ENCODE results near the gene ZNF444. TPM values are rescaled to one million over a fixed set of nuclear protein-coding genes. Genes with fewer than 3 reads are reported as not detected.
A peak's percentile ranks its signal among the peaks of the same experiment; 100 is the strongest.

Gene ZNF444
- total and polyA plus RNA-seq, 9 of the 15 experiments (the other 6 are each of a cell fraction or from before 2014, with no cell fraction given): 0.39 to 40.0 (median 6.9) TPM

- TF ChIP-seq NFIC (IDR thresholded peaks at IDR 0.05): peak; percentile 52; the same call in 1 of the 2 replicates
Measured at GRCh38 chr19:56110515-56111448, 30.3 kb upstream of the ZNF444 start (continued).

GRCh38 chr19:56111601-56112312, 29.3 kb upstream of the ZNF444 start:
- WGBS (ENCODE audit: insufficient coverage, low coverage, missing lambda C conversion rate): 85% methylated on average over 15 of the region's 24 CpGs
- Histone ChIP-seq H3K4me2 (ENCODE audit: insufficient read depth, low read length) (no peak overlapping the region), H3K9me1 (ENCODE audit: control insufficient read depth, insufficient read depth, low read length) (peaks cover 12% of the 10 kb centered on the region), H3K9ac (ENCODE audit: insufficient read depth in 1 of 2, low read depth in 2 of 2, low read length in 2 of 2) (peak overlapping the region in 1 of 2 experiments; percentile 58; a peak in 2 of 4 replicates), H3K27ac (ENCODE audit: extremely low read depth, low read depth, low read length) (no peak overlapping the region), H3K4me3 (no peak overlapping the region), H3K4me1 (replicated peaks in 1 of 2; ENCODE audit: control insufficient read depth in 2 of 2, insufficient read depth in 2 of 2, low read length in 2 of 2) (peaks cover 8 to 56% of the 10 kb centered on the region in 2 experiments; a peak in 3 of 5 replicates), H2AFZ (ENCODE audit: low read depth, low read length) (no peak overlapping the region), H3K79me2 (ENCODE audit: control insufficient read depth, insufficient read depth, low read length) (peaks cover 96% of the 10 kb centered on the region), H3K27me3 (ENCODE audit: control insufficient read depth in 2 of 2, insufficient read depth in 2 of 2, low read length in 2 of 2) (no peaks in the 10 kb centered on the region), H3K36me3 (ENCODE audit: control insufficient read depth, insufficient read depth, low read length) (peaks cover 61% of the 10 kb centered on the region), H4K20me1 (replicated peaks; ENCODE audit: control insufficient read depth, insufficient read depth, low read length) (peaks cover 27% of the 10 kb centered on the region), H3K9me3 (replicated peaks; ENCODE audit: control insufficient read depth, insufficient read depth, low read depth, low read length) (peaks cover 2% of the 10 kb centered on the region; the same call in 1 of the 2 replicates)
- no TSS peak for BruUV-seq (replicated peaks)
- FAIRE-seq (no peak), DNase-seq (ENCODE audit: extremely low read depth in 1 of 4, low spot score in 3 of 4) (no peak), ATAC-seq (no peak)
- intact Hi-C loops (cut with micrococcal nuclease): no loop called here
- in situ Hi-C loops (cut with MboI): no loop called here
- CTCF ChIA-PET (ENCODE audit: low intra/inter-chr PET ratio): no interaction called here
- POLR2A ChIA-PET: interaction anchor here (0.6 to 1.2 kb wide), 3 partner anchors 23 to 31 kb away, joined by 3 read pairs; no protein-coding TSS in a partner anchor
- TF ChIP-seq SREBF1 (IDR thresholded peaks at IDR 0.05; ENCODE audit: borderline replicate concordance, low read depth, low read length) (no peak), PHTF2 (CRISPR knock-in tag; IDR thresholded peaks at IDR 0.05) (no peak), RBM14 (IDR thresholded peaks at IDR 0.05; ENCODE audit: borderline replicate concordance, insufficient read depth, low read depth, low read length) (no peak), CBX5 (IDR thresholded peaks at IDR 0.05; ENCODE audit: borderline replicate concordance, low read depth) (no peak), PKNOX1 (IDR thresholded peaks at IDR 0.05) (0 out of 2 replicates have a peak, but pooled peaks have one; percentile 39), SPI1 (IDR thresholded peaks at IDR 0.05; ENCODE audit: borderline replicate concordance, low read depth, low read length) (0 out of 2 replicates have a peak, but pooled peaks have one; percentile 18), CAMTA2 (CRISPR knock-in tag; conservative IDR thresholded peaks at IDR 0.05) (no peak), ZBTB7A (IDR thresholded peaks at IDR 0.05; ENCODE audit: borderline replicate concordance, control insufficient read depth, low read depth, low read length) (0 out of 2 replicates have a peak, but pooled peaks have one; percentile 14), MEF2A (IDR thresholded peaks at IDR 0.05; ENCODE audit: control insufficient read depth, low read depth, low read length) (no peak), RERE (CRISPR knock-in tag; IDR thresholded peaks at IDR 0.05; ENCODE audit: borderline replicate concordance) (no peak)
